Measurements from ENCODE around the gene PIGL. TPM values are rescaled to one million over a fixed set of nuclear protein-coding genes. Genes with fewer than 3 reads are reported as not detected.

Gene PIGL
- total and polyA plus RNA-seq, 12 donors, result 10.3 to 102 (median 29.5) TPM

- intact Hi-C loops (cut with DNase I), result no loop called here
- H3K27me3 ChIP-seq, result no peaks in the 10 kb centered on the region
- TF ChIP-seq POLR2A (IDR thresholded peaks at IDR 0.05) (no peak), CTCF (IDR thresholded peaks at IDR 0.05) (no peak)
These were observed 35.4 kb upstream of the PIGL start for GRCh38 chr17:16181581-16181980.

GRCh38 chr17:16187642-16188041 lies 29.4 kb upstream of the PIGL start:
- Histone ChIP-seq H3K27me3 (no peaks in the 10 kb centered on the region), H3K4me1 (replicated peaks in 1 of 2) (peaks cover 5 to 38% of the 10 kb centered on the region in 2 donors), H3K27ac (no peak overlapping the region), H3K4me3 (no peak overlapping the region), H3K36me3 (replicated peaks in 1 of 2) (peaks cover 0 to 24% of the 10 kb centered on the region in 2 donors), H3K9me3 (replicated peaks in 1 of 3) (no peaks in the 10 kb centered on the region)
- WGBS, 4 donors, result 83 to 89% (median 85%) methylated on average over 5 of the region's 5 CpGs
- intact Hi-C loops (cut with DNase I), result no loop called here
- no peak for TF ChIP-seq POLR2A (IDR thresholded peaks at IDR 0.05)
- TF ChIP-seq CTCF (IDR thresholded peaks at IDR 0.05), result no peak
- DNase-seq, result no peak

More at GRCh38 chr17:16181581-16181980, 35.4 kb upstream of the PIGL start:
- peaks cover 0 to 17% of the 10 kb centered on the region in 2 donors for H3K36me3 ChIP-seq (replicated peaks in 1 of 2)
- H3K9me3 ChIP-seq (replicated peaks in 1 of 3), result no peaks in the 10 kb centered on the region
- H3K4me1 ChIP-seq (replicated peaks in 1 of 2), result peaks cover 0 to 15% of the 10 kb centered on the region in 2 donors
- DNase-seq, result no peak
- no peak overlapping the region for H3K27ac ChIP-seq
- WGBS, 4 donors, result 97 to 100% (median 98%) methylated on average over 1 of the region's 1 CpG
- H3K4me3 ChIP-seq, result no peak overlapping the region

- TF ChIP-seq POLR2A (IDR thresholded peaks at IDR 0.05), result no peak
- TF ChIP-seq CTCF (IDR thresholded peaks at IDR 0.05), result no peak
- WGBS, 4 donors, result 53 to 59% (median 55%) methylated on average over 3 of the region's 3 CpGs
- peak overlapping the region in 4 of 5 donors; percentile 29 to 72 (median 42) for H3K27ac ChIP-seq
- no peaks in the 10 kb centered on the region for H3K27me3 ChIP-seq
- peaks cover 0 to 34% of the 10 kb centered on the region in 2 donors for H3K36me3 ChIP-seq (replicated peaks in 1 of 2)
- peak in 3 of 7 donors; percentile 37 to 61 (median 55) for DNase-seq
- no peaks in the 10 kb centered on the region for H3K9me3 ChIP-seq (replicated peaks in 1 of 3)
- peaks cover 5 to 31% of the 10 kb centered on the region in 2 donors for H3K4me1 ChIP-seq (replicated peaks in 1 of 2)
- intact Hi-C loops (cut with DNase I), result no loop called here
- no peak overlapping the region for H3K4me3 ChIP-seq
These were observed 27.1 kb upstream of the PIGL start for GRCh38 chr17:16189791-16190348.

GRCh38 chr17:16190703-16191360 lies 26.2 kb upstream of the PIGL start:
- no peak overlapping the region for H3K4me3 ChIP-seq
- H3K27ac ChIP-seq, result peak overlapping the region in 3 of 5 donors; percentile 29 to 40 (median 39)
- no peak for TF ChIP-seq CTCF (IDR thresholded peaks at IDR 0.05)
- no peak for TF ChIP-seq POLR2A (IDR thresholded peaks at IDR 0.05)
- H3K9me3 ChIP-seq (replicated peaks in 1 of 3), result no peaks in the 10 kb centered on the region
- intact Hi-C loops (cut with DNase I), result no loop called here
- H3K4me1 ChIP-seq (replicated peaks in 1 of 2), result peaks cover 5 to 31% of the 10 kb centered on the region in 2 donors
- no peaks in the 10 kb centered on the region for H3K27me3 ChIP-seq
- H3K36me3 ChIP-seq (replicated peaks in 1 of 2), result peaks cover 0 to 28% of the 10 kb centered on the region in 2 donors
- no peak for DNase-seq
- 70 to 80% (median 75%) methylated on average over 4 of the region's 4 CpGs for WGBS, 4 donors
